ENCODE measurements around the gene TMEM8B.
A peak's percentile ranks its signal among the peaks of the same experiment; 100 is the strongest.

The TMEM8B gene

DNA sequence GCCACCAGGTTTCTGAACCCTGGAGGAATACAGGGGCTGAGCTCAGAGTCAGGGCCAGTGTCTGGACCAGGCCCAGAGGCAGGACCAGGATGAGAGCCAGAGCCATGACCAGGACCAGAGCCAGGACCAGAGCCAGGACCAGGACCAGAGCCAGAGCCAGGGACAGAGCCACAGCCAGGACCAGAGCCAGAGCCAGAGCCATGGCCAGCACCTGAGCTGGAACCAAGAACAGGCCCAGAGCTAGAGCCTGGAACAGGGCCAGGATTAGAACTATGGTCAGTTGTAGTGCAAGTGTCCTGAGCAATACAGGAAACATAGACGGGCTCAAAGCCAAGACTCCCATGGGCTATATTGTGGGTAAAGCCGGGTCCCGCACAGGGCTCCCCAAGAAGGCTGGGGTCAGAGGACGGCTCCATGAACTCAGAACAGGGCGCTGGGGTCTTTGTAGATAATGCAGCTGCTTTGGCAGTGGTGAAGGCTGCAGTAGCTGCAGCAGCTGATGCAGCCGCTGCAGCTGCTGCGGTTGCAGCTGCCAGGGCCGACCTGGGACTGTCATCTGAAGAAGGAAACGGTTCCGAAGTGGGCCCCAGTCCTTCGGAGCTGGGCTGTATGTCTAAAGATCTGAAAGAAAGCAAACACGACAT, 17.5 kb upstream of the TMEM8B start:
- no peak for DNase-seq

DNA sequence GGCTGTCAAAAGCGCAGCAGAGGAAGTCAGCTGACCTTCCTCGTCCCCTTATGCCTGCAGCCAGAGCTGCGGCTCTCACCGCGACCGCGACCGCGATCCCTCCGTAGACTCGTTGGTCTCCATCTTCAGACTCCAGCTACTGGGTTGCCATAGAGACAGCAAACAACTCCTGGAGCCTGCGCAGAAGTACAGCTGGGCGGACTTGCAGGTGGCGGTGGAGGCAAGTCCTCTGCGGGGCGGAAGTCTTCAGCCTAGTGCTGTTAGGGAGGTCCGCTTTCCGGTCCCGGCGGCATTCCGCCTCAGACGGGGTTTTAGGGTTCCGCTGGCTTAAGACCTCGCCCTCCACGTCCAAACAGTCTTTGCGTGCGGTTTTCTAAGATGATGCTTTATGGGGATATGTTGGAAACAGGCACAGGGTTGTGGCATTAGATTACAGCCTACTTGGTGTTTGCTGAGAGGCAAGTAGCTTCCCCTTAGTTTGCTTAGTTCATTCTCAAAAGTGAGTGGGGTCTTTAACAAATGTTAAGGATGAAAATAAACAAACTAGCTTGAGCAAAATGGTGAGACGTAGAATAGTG, 16.9 kb upstream of the TMEM8B start, which contains the start of gene SPAG8:
TSS of gene SPAG8 (minus strand) at position 238 of the 578 bp plus-strand sequence. CDS start at position 123, 115 bp downstream.
- peak; percentile 93 to 98 (median 95) for DNase-seq

DNA sequence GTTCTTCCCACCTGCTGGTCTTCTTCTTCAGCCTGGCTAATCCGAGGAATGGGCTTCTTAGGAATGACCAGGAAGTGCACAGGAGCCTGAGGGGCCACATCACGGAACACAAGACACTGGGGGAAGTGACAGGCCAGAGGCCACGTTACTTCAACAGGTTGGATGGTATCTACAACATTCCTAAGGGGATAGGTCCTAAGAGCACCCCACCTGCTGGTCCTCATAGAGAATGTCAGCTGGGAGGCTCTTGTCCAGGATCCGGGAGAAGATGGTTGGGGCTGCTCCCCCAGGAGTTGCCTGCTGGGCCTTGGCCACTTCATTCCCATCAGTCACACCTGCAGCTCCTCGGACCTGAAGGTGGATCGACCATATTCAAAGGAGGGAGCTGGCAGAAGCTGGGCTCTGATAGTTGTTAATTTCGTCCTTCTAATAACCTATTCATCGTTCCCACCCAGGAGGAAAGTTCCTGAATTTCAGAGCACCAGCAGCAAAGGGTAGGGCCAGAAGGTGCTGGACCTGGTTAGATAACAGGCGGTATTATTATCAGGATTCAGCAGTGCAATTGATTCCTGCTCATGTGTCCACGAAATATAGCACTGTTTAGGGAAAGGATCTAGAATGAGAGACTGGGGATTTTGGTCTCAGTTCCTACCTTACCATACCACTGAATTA, 15.5 kb upstream of the TMEM8B start:
- DNase-seq, result no peak

DNA sequence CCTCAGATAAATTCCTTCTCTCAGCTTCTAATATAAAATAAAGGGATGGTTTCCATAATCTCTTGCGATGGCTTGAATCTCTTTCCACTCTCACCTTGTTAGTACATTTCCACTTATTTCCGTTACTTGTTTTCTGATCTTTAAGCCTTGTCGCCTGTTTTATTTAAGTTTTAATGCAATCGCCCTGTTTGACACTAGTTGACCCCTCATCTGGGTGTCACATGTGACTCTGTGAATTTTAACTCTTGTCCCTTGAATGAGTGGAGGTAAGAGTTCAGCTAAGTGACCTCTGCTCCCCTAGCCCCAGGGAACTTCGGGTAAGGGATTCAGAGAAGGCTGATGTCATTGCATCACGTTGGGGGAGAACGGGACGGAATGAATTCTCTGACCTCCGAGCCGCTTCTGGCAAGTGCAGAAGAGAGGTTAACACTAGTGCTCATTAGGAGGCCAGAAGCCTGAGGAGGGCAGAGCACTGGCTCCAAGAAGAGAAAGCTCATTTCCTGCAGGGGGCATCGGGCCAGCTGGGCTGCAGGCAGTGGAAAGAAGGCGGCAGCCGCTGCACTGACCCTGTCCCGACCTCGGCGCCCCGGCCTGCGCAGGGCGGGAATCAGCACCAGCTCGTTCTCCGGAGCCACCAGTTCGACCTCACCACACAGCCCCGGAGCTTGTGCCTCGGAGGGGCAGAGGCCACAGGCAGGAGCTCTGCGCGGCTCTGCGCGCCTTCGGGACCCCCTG, 14.8 kb upstream of the TMEM8B start:
- peak in 1 of 5 donors; percentile 55 for DNase-seq

DNA sequence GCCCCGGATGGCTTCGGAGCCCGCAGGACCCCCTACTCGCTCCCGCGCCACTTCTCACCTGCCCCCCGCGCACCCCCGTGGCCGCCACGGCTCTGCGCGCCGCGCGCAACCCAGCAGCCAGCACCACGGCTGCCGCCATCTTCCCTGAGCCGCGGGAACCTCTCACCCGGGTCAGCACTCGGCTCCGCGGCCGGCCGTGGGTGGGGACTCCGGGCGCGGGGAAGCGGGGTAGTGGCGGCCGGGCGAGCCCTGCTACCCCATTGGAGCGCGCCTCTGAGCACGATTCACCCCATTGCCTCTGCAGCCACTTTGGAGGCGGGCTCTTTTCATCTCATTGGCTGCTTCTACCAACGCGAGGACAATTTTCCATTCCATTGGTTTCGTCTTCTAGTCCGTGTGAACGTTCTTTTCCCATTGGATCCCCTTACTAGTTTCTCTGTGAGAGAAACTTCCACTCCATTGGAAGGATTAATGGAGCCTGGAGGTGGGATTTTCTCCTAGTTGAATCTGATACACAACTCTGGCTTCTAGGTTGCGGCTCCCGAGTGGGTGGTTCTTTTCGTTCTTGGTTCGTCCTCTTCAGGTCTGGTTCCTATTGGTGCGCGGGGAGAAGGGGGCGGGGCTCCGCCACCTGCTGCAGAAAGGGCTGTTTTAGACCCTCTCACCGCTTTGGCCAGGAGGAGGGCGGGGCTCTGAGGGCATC, 14.0 kb upstream of the TMEM8B start, which contains the start of gene HINT2:
TSS of gene HINT2 (minus strand) at position 202 of the 703 bp plus-strand sequence. CDS start at position 139, 63 bp downstream.
- DNase-seq, result peak; percentile 95 to 99 (median 96)

DNA sequence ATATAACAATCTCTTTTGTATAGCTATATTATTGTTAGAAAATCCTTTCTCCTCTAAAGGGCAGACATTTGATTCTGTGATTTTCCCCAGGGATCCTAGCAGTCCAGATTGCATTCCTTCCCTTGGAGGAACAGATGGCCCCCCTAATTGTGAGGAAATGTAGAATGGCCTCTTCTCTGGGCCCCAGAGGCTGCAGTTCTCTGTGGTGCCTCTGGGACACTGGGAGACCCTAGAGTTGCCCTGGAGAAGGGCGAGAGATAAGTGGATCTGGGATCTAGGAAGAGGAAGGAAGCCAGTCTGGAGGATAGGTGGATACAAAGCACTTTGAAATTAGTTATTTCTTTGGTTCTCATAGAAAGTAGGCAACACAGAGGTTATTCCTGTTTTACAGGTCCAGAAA, 12.3 kb upstream of the TMEM8B start:
- DNase-seq, result no peak

DNA sequence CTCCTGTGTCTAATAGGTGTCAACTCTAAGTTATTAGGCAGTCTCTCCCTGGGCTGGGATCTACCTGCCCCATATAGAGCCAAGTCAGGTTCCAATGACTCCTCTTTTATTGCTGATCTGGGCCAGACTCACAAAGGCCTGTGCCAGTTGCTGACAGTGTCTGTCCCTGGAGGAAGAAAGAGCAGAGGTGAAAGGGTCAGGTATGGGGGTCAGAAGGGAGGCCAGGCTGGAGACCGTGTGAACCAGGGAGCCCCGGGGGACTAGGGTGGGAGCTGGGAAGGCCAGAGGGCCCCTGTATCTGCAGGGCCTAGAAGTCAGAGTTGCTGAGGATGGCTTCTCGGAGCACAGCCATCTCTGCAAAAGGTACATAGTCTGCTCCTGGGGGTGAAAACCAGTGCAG, 10.7 kb upstream of the TMEM8B start:
- no peak for DNase-seq

DNA sequence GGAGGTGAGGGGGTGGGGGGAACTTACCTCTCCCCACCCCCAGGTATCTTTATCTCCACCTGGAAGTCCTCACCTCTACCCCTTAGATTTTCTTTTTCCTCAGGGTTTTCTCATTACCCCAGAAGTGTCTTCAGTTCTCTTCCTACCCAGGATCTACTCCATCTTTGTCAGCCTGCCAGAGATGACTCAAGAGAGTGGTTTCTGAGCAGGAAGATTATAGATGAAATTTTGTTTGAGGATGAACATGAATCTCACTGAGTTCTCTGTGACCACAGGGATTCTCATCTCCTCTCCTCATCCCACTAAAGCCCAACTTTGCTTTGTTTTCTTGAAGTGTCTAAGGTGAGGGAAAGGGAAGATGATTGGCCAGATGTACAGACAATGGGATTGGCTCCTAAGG, 9.0 kb upstream of the TMEM8B start:
- no peak for DNase-seq

DNA sequence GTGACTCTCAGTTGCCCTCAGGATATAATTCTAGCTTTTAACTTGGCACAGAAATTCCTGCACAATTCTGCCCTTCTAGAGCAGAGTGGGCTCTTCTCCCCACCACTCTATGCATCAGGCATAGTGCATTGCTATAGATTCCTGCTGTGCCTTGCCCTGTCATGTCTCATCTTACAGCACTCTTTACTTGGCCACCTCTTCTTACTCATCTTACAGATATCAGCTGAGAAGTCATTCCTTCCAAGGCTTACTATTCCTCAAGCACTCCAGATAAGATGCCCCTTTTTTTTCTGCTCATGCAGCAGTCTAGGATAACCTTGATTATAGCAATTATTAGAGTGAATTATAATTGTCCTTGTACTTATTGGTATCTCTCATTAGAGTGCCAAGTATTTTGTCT, 6.1 kb upstream of the TMEM8B start:
- no peak for DNase-seq

DNA sequence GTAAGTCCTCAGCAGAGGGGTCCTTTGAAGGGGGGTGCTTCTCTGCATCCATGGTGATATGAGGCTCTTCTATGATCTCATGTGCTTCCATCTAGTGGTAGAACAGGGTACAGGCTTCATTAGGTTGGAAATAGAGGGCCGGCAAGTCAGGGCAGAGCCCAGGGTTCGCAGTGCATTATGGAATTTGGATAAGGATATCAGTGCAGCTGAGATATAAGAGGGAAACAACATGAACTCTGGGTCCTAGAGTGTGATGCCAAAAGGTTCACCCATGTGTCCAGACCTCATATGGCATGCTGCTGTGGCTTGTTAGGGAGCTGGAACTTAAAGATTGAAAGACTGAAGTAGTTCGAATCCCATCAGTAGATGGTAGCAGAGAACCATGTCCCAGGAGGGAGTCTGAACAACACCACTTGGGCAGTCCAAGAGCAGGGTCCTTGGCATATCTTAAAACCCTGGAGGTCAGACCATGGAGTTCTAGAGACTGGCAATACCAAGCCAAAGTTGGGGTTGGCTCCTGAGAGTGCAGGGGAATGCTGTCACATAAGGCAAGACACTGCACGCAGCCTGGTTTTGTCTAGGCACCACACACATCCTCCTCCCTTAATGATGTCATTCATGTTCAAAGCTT, 2.8 kb upstream of the TMEM8B start:
- peak in 1 of 5 donors; percentile 48 for DNase-seq

DNA sequence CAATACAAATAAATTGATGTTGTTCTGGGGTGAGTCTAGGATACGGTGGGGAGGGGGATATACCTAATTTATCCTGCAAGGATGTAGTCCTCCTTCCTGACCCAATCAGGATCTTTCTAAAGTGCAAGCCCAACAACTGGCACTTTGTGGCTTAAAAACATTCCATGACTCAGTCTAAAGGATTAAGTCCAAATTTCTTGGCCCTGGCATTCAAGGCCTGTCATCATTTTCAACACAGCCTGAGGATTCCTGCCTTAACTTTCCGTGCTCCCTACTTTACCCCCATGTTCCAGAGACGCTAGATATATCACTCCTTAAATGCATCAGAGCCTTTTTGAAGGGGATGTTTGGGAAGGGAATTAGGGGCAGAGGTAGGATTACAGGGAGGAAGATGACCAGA, 1.5 kb upstream of the TMEM8B start:
- DNase-seq, result no peak

DNA sequence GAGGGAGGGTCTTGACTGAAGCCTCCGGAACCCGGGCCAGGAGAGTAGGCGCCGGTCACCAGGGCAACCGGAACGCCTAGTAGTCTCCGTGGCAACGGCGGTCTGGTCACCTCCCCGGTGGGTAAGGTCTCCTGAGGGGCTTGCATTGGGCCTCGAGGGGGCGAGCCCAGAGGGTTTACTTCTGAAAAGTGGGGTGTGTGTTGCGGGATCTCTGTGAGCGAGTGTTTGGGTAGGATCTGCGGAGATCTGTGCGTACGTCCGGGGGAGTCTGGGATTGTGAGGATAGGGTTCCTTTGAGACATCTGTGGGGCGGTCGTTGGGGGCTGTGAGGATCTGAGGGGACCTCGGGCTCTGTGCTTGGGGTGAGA, 328 bp upstream of the TMEM8B start, which contains the start of gene FAM221B:
TSS of gene FAM221B (minus strand) at position 17 of the 368 bp plus-strand sequence. CDS start 2,571 bp downstream, outside the sequence.
- DNase-seq, result peak in 1 of 5 donors; percentile 22

DNA sequence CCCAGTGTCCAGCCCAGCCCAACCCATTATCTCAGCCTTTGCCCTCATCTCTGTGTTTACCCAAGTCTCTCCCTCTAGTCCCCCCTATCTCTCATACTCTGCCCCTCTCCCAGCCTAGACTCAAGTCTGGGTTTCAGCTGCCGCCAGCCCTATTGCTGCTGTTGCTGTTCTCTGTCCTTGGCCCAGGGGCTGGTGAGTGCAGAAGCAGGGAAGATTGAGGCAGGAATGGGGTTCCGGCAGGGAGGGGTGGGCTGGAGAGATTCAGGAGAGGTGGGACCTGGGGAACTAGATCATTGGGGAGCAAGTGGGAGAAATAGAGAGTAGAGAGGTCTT, 702 bp downstream of the TMEM8B start:
- no peak for DNase-seq

DNA sequence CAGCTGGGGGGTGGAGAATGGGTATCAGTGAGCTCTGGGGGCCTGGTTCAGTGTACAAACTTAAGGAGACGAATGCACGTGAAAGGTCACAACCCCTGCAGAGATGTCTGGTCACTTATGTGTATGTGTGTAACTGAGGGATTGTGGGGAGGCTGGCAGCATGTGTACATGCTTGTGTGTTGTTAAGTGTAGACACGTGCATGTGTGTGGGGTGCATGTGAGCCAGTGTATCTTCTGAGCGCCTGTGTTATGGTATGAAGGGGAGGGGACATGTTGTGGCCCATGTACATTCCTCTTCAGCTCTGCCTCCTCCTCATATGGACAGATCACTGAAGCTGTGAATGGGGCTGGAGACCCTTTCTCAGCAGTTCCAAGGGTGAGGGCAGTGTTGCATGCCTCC, 2.0 kb downstream of the TMEM8B start:
- DNase-seq, result no peak

DNA sequence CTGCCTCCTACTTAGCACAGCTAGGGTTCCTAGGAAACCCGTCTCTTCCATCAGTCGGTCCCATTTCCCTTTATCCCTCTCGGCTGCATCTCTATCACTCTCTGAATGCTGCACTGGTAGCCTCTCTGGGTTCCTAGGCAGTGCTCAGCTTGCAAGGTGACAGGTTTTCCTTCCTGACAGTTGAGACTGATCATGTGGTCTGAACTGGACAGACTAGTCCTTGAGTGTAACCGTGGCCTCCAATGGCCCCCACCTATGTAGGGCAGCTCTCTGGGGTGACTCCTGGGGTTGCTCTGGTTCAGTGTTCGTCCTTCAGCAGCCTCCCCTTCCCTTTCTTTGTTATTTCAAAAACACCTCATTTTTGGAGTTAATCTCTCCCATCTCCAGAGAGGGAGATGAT, 3.8 kb downstream of the TMEM8B start:
- DNase-seq, result no peak

DNA sequence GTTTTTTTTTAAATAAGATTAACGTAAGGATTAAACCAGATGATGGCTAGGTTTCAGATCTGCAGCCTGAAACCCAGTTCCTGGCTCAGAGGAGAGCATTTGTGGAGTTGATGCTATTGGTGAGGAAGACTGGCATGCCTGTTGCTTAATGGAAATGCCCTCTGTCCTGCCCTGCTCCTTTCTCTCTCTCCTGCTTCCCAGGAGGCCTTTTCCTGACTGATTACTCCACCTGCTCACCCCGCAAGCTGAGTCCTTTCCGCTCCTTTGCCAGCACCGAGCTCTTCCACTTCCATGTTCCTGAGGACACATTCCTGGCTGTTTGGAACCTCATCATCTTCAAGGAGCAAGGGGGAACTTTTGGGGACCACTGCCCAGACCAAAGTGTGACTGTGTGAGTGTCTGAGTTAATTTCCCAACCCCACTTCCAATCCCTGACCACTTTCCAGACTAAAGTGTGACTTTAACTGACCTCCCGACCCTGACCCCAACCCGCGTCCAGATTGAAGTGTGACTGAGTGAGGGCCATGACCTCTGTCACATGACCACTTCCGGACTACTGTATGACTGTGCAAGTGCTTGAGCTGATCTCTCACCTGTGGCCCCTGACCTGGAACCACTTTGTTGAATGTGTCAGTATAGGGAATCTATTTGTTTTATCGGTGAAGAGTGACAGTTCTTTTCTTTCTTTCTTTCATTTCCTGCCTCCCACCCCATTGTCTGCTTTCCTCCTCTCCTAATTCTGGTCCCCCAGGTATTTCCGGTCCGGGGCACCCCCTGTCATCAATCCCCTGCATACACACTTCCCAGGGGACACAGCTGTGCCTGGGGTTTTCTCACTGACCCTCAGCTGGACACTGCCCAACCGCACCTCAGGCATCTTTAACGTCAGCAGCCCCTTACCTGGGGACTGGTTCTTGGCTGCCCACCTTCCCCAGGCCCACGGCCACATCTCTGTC, 5.5 kb downstream of the TMEM8B start:
- no peak for DNase-seq

DNA sequence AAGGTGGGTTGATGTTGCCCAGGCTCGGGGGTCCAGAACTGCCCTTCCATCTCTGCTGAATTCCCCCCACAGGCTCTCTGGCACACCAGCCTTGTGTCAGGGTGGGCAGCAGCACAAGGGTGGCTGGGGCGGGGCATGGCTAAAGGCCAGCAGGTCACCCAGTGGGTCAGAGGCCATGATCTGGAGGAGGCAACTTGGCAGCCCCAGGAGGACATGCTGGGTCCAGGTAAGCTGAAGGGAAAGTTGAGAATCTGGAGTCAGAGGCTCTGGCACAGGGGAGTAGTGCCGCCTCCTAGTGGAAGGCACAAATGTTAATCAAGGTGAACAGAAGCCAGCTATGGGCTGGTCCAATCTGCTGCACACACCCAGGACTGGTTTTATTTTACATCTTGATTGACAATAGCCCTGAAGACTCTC, 6.2 kb downstream of the TMEM8B start:
- peak in 1 of 5 donors; percentile 24 for DNase-seq

DNA sequence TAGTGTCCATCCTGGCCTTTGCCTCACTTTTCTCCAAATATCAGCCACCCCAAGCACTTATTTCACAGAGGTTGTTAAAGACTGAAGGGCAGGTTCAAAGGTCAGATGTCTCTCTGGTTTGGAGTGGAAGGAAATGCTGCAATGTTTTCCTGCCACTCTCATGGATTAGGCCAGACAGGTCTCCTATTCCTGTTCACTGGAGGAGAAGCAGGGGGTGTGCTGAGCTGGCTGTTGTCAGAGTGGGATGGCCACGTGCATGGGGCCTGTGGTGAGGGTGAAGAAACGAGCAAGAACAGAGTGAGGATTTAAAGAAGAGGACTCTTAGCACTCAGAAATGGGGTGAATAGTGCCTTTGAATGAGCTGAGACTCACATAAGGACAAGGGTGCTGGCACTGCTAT, 6.7 kb downstream of the TMEM8B start:
- no peak for DNase-seq

DNA sequence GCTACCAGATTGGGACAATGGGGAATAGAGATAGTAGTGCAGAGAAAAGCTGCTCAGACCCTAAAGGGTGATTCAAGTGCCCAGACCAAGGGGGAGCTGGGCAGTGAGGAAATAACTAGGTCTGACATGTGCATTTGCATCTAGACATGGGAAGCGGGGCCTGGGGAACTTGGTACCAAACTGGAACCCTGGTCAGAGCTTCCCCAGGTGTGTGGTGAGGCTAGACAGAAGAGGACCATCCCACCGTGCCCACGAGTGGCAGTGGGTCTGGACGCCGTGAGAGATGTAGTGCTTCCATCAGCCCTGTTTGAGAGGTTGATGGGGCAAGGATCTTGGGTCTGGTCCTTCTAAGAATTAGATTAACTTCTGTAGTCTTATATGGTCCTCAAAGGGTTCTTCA, 7.6 kb downstream of the TMEM8B start:
- no peak for DNase-seq

DNA sequence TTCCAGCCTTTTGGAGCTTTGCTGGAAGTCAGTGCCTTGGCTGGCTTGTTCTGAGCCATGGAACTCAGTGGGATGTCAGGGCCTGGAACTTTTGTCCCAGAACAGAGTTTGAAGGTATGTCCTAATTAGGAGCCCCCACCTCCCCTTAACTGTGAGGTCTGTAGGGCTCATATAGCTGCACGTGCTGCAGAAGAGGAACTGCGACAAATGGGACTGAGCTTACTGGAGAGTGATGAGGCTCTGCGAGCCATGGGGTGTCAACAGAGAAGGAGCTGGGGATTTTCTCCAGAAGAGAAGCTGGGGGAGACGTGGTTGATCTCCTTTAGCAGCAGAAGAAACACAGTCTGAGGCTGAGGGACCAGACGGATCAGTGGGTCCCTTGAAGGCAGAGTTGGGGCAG, 10.9 kb downstream of the TMEM8B start:
- DNase-seq, result no peak
